Endometrial microvascular endothelial cells (primary cell): ENCODE measurements around the gene NME9. TPM values are rescaled to one million over a fixed set of nuclear protein-coding genes. Genes with fewer than 3 reads are reported as not detected.

Source experiments
- total RNA-seq: library from RNA; depleted of rRNA; stranded (reverse); fragments of >200 nt; gene quantifications from one replicate; pipeline ENCODE4 v1.2.3, GENCODE V29; 2015; ENCODE audit errors: inconsistent ontology term

The NME9 gene
- total RNA-seq, 1 donor from 2014 or later, result not detected

Other genes with a start within 250 kb of the NME9 start
- 7.8 TPM for gene DZIP1L, start 214.2 kb downstream of the NME9 start, total RNA-seq
- gene A4GNT, start 197.5 kb downstream of the NME9 start, total RNA-seq, result not detected
- 17.3 TPM for gene DBR1, start 154.9 kb downstream of the NME9 start, total RNA-seq
- 85.9 TPM for gene ARMC8, start 142.6 kb downstream of the NME9 start, total RNA-seq
- gene MRAS, start 18.7 kb upstream of the NME9 start, total RNA-seq, result 4.0 TPM
- gene ESYT3, start 104.8 kb upstream of the NME9 start, total RNA-seq, result not detected